A172 (cell line): ENCODE measurements around the gene GRIK4. TPM values are rescaled to one million over a fixed set of nuclear protein-coding genes. Genes with fewer than 3 reads are reported as not detected.
A peak's percentile ranks its signal among the peaks of the same experiment; 100 is the strongest.

ENCODE experiments used
- DNase-seq: peaks from one replicate; pipeline ENCODE4 v3.0.0-alpha.2; 2015; ENCODE audit warnings: low spot score
- total RNA-seq: library from RNA; depleted of rRNA; stranded (reverse); fragments of >200 nt; shearing (Covaris generic); gene quantifications from 2 replicates; pipeline ENCODE4 v1.2.3, GENCODE V29; 2014

Gene GRIK4
- total RNA-seq, 1 experiment from 2014 or later, result not detected

DNA sequence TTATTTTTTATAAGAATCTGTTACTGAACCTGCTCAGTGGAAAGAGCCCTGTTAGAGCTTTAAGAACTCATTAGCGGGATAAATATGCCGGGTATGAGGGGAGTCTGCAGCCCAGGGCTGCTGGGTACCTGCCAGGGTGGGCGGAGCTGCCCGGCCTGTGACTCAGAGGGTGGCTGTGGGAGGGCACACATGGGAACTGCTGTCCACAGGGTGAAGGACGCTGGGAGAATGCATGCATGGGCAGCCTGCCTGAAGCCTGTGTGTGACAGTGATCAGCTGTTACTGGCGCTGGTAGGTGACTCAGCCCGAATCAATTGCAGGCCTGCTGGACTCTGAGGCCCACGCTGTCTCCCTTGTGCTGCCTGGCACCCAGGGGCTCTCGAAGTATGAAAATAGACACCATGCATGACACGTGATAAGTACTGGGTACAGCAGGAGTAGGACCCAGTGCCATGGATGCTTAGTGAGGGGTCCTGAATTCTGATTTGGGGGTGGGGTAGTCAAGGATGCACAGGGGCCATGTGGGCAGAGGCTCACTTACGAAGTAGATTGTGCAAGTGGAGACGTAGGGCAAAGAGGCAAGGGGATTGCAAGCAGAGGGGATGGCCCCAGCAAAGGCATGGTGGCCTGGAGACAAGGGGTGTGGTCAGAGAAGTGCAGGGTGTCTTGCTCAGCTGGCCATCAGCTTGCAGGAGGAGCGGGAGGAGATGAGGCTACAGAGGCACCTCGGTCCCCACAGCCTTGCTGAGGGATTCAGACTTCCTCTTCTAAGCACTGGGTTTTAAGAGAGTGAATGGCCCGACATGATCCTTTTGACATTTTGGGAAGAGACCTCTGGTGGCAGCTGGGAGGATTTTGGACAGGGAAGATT is 36.5 kb downstream of the GRIK4 start:
- peak; percentile 86 for DNase-seq

DNA sequence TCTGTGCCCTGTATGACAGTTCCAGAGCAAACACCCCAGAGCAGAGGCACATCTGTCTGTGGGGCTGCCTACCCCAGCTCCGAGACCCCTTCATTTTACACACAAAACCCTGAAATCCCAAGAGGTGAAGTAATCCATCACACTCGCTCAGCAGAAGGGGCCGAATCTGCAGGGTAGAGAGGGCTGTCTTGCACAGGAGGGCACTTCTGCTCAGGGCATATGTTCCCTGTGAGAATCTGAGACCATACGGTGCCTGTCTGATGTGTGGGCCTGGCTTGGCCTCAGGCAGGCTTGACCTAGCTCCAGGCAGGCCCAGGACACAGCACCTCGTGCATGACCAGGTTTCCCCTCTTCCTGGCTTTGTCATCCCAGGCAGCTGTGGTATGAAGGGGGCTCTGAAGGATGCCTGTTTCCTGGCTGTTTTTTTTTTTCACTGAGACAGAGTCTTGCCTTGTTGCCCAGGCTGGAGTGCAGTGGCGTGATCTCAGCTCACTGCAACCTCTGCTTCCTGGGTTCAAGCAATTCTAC is 37.2 kb downstream of the GRIK4 start:
- DNase-seq, result no peak

DNA sequence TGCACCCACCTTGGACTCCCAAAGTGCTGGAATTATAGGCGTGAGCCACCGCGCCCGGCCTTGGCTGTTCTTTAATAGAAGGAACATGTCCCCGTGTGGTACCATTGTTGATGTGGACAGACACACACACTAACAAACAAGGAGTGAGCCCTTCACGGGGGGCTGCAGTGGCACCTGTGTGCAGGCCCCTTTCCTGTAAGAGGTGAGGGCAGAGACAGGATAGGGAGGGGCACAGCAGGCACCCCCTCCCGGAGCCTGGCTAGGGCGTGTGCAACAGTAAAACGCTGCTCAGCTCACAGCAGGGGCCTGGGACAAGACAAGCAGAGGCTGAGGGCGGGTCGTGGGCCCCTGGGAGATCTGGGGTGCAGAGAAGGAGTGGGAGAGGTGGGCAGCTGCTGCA is 37.8 kb downstream of the GRIK4 start:
- no peak for DNase-seq

DNA sequence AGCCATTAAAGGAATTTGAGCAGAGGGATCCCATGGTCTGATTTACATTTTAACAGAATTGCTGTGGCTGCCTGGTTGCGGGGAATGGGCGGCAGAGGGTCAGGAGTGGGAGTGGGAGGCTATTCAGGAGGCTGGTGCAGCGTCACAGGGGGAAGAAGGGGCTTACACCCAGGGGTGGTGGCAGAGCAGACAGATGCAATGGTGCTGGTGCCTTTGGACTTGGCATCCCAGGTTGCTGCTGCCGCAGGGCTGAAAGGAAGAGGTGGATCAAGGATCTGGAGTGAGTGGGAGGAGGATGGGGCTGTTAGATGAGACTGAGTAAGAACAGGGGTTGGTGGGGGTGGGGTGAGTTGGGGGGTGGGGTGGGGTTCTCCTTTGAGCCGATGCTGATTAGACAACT is 38.5 kb downstream of the GRIK4 start:
- DNase-seq, result no peak

DNA sequence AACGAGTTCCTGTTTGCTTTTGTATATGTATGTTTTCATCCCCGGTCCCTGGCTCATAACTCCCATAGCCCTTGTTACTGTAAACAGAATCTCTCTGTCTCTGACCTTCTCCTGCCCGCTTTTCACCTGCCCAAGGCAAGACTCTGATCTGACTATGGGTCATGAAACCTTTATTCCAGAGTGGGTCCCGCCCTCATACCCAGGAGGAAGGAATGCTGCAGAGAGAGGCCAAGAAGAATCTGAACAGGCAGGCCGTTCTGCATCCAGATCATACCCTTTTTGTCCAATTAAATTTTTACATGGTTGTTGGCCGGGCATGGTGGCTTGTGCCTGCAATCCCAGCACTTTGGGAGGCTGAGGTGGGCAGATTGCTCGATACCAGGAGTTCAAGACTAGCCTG is 39.6 kb downstream of the GRIK4 start:
- no peak for DNase-seq

DNA sequence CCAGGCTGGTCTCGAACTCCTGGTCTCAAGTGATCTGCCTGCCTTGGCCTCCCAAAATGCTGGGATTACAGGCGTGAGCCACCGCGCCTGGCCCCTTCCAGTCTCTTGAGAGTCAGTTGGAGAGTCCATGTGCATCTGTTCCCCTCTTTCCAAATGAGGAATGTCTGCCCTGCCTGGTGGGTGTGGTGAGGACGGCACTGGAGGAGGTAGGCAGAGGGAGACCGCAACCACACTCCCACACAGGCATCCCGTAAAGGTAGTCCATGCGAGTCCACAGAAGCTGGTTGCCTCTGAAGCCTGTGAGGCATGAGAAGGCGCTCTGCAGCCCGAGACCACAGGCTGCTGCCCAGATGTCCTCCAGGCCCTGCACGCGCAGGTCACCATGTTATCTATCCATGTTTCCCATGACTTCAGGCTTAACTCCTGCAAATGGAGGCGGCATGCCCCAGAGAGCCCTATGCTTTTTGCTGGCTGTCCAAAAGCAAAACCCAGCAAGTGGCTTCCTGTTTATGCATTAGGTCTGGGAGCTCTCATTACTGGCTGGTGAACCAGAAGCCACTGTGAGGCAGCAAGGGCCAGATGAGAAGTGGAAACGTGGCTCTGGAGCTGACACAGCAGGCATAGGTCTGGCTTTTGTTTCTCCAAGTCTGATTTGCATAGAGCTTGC is 43.4 kb downstream of the GRIK4 start:
- DNase-seq, result no peak

DNA sequence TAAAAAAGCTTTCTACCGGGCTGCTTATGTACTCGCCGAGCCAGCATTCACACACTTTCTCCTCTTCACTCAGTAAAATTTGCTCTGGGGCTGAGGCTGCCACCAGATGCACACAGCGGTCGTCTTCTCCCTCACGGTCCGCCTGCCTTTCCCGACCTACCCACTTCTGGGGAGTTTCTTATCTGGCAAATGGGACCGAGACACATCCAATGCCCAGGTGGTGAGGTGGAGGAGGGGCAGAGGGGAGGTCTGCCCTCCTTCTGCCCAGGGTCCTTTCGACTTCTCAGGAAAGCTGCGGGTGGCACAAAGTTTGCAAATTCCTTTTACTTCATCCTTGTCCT is 43.9 kb downstream of the GRIK4 start:
- no peak for DNase-seq

DNA sequence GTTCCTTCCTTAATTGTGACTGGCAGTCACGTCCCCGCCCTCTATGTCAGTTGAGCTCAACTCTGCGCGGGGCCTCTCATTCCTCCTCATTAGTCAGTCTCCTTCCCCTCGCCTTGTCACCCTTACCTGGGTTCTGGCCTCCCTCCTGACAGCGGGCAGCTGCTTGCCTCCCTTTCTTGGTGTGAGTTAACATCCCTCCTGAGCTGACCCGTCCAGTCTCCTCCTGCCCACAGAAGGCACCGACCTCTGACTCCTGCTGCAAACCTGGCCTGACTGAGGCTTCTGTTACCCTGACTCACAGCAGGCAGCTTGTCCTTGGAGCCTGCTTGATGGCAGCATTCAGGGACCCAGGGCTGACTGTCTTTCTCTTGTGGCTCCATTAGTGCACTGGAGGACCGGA is 45.2 kb downstream of the GRIK4 start:
- no peak for DNase-seq

DNA sequence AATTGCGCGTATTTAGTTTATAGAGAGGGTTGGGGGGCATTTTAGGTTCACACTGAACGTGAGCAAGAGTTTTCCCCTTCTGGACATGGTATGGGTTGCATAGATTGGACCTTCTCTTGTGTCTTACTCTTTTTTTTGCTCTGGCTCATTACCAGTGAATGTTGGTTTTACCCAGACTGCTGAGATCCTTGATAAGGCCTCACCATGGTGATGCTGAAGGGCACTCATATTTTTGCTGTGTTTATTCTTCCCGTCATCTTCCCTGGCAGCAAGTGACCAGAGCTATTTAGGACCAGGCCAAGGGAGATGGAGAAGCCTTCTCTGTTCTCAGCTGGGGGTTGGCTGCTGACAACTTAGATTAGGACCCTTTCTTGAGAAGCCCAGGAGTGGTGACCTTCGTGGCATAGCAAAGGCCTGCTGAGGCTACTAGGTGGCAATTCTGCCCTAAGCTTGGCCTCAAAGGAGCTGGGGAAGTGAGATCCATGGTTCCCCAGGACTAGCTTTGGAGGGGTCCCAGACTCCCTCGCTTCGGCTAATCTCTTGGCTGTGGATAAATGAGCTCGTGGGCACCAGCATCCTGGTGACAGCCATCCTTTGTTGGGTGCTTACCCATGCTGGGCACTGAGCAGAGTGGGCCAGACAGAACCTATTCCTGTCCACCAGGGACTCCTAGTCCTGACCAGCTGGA is 47.3 kb downstream of the GRIK4 start:
- DNase-seq, result no peak

DNA sequence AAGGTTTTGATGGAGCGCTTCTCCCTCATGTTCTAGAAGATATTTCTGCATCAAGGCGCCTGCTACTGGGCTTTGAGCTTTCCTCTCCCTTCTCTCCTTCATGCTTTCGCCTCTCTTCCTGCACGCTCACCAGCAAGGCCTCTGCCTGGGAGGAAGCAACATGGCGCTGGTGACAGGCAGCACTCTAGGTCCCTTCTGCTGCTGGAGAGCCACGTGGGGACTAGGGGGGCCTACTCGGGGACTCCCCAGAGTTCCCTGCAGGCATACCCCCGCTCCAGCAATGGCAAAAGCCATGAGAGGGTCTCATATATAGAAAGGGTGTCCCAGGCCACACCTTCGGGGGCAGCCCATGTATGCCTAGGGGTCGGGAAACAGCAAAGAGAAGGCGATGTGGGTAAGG is 49.7 kb downstream of the GRIK4 start:
- no peak for DNase-seq

DNA sequence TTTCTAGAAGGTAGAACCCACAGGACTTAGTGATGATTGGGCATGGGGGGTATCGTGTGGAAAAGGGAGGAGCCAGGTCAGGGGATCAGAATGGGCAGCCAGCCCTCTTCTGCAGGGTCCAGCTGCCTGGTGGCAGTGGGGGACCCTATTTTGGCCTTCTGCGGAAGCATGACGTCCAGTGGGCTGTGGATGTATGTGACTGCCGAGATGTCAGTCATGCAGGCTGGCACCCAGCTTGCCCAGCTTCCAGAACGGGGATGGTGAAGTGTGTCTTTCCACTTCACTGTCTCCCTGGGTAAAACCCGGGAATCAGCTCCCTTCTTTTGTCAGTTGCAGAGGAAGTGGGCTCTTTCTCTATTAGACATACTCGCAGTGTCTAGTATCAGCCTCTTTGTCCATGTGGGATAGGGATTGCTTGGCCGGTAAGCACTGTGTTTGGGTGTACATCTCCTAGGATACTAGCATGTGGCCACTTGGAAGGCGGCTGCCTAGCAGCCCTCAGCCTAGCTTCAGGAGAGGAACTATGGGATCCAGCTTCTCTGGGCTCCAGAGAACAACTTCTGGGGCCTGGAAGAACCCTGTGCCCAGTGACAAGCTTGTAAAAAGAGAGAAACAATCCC is 51.4 kb downstream of the GRIK4 start:
- no peak for DNase-seq

DNA sequence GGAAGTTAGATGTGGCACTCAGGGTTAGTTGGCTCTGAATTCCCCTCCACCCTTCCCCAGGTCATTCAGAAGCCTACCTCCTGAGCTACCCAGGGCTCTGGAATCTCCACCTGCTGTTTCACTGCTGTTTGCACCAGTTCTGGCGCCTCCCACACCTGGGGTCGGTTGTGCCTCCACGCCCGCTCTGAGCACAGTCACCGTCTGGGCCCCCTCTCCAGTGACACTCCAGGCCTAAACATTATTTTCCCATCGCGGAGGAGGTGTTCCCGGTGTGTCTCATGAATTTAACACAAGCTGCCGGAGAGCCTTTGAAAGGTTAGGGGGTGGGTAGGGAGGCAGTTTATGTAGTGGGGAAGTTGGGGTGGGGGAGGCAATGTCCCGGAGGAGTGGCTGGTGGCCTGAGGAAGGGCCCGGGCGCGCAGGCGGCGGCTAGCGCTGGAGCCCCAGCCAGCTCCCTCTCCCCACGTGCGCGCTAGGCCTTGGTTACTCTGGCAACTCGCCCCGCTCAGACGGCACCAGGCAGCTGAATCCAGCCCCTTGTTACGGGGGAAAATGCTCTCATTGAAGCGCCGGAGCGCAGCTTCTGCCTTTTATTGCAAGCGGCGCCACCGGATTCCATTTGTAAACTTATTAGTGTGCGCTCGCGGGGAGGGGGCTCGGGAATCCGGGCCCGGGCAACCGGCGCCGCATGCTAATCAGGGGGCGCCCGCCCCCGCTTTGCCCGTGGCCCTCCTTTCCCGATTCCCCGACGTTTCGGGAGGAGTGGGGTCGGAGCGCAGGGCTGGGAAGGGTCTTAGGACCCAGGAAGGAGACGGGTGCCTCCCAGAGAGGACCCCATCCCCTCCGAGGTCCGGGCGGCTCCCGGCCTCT is 52.4 kb downstream of the GRIK4 start:
- DNase-seq, result no peak

DNA sequence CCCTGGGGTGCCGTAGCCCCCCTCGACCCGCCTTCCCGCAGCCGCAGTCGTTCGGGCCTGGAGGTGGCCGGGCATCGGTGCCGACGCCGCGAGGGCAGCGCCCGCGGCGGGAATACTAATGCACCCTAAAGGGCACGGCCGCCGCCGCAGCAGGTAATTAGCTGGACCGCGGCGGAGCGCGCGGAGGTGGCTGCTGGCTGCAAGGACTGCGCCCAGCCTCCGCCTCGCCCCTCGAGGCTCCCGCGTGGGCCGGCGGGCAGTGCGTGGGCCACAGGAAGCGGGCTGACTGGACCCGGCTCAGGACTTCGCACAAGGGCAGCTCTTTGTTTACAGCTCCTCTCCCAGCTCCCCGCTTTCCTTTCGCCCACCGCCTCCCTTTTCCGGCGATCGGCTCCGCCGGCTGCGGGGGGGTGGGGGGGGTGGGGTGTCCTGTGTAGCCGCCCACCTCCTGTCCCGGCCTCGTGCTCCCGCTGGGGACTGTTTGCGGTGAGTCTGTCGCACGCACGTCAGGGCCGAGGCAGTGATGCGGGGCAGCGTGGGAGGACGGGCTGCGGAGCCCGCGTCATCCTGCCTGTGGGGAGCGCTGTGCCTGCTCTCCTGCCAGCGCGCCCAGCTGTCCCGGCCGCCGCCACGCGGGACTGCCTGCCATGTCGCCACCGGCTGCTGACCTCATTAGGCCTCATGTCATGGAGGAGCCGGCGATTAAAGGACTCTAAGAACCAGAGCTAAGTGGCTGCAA is 53.2 kb downstream of the GRIK4 start:
- no peak for DNase-seq

DNA sequence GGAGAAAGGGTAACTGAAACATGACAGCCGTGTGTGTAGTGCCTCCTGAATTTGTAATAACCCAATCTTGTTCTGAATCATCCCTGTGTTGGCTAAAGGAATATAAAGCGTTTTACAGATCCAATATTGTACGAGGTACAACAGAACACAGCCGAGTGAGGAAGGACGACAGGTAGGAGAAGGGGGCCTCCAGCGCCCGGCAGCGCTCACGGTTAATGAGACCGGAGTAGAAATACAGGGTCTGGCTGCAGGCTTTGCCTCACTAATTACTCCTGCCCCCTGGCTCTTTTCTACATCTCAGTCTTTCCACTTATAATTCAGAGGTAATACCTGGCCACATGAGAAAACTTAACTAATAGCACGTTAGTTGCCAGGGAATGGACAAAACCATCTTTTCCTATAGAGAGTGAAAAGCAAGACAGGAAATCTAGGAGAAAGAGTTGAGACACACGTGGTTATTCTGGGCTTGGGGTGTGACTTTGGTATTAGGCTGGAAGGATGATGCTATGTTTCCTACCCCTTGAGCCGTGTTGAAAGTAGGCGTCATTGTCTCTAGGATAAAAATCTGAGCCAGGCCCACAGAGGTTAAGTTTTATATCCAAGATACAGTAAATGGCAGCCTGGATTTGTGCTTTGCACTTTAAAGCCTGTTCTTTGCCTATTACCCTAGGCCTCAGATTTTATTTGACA is 54.1 kb downstream of the GRIK4 start:
- DNase-seq, result no peak

DNA sequence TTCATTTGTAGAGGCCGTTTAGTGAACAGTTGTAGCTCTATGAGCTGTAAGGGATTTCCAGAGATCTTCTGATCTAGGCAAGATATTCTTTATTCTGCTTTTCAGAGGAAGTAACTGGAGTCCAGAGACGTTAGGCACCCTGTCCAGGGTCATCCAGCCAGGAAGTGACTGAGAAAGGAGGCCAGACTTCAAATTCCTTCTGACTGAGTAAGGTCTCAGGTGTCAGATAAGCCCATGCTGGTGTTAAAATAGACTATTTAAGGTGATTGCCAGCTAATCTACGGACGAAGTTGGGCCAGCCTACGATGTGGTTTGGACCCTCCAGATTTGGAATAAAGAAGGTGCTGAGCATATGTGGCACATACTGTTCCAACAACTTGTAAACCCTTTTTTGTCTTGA is 54.6 kb downstream of the GRIK4 start:
- DNase-seq, result peak; percentile 47

DNA sequence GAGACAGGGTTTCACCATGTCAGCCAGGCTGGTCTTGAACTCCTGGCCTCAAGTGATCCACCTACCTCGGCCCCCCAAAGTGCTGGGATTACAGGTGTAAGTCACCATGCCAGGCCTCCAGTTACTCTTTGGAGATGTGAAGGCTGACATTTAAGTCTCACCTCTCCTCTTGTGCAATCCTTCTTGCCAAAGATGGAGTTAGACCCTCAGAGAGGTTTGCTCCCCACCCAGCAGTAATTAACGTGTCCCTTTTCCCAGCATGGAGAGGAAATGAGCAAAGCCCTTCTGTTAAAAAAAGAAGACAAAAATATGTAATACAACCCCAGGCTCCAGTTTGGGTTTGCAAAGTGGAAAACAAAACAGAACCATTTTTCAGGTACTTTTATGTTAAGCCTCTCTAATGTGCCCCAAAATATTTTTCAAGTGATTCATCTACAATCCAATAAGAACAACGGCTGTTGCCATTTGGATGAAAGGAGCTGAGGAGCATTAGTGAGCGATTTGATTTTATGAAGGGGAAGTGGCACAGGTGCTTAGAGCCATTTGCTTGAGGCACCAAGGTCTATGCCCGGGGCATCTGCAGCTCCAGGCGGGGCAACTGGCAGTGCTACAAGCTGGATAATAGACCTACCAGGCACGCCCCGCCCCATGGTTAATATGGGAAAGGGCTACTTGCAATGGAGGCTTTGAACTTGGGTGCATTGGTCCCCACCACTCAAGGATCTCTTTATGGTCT is 57.2 kb downstream of the GRIK4 start:
- no peak for DNase-seq

DNA sequence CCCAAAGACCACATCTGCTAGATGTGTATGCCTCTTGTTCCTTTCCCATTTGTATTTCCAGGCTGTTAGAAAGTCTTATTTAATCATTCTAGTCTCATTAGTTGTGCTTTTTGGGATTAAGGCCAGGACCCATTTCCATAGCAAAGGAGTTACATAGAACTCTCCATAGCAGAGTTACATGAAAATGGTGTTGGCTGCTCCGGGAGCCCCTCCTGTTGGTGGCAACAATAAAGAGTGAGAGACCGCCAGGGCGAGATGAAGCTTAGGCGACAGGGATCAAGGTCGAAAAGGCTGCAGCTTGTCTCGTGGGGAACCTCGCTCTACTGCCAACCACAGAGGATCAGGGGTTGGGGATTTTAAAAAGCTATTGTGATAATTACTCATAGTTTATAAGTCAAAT is 58.3 kb downstream of the GRIK4 start:
- DNase-seq, result no peak

DNA sequence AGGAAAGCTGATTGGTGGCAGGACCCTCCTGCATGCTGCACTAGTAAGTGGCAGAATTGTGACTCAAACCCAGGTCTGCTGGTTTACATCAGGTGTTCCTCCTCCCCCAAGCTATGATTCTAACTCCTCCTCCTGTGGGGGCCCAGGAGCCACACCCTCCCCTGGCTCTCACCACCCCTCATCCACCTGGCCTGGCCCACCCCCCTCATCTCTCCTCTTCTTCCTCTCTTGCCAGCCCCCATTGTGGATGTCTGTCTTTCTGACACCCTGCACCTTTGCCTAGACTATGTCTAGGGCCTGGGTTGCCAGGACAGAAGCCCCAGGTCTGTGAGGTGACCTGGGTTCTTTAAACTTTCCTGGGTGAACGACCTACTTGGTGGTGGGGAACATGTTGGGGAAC is 59.9 kb downstream of the GRIK4 start:
- no peak for DNase-seq

DNA sequence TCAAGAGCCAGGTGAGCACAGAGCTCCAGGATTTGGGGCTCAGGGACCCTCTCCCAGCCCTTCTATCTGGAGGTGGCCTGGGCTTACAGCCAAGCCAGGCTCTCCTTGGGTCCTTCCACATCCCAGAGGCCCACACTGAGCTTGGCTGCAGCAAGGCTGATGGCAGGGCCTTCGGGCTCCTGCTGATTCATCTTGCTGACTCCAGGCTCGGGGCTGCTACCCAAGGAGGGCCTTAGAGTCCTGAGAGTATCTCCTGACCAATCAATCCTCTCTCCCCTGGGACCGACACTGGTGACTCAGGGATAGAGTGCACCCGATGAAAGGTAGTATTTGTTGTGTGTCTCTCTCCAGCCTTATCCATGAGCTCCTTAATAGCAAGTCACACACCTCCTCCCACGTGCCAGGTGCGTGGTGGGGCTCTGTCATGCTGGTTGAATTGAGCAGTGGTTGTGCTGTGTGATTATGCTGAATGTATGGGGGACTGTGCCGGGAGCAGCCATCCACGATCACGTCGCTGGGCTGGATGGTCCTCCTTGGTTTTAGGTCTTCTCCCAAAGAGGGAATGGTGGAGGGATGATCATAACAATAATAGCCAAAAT is 62.3 kb downstream of the GRIK4 start:
- no peak for DNase-seq
